Endodermal cell (in vitro differentiated cells): ENCODE data around the gene ZNF19. TPM values are rescaled to one million over a fixed set of nuclear protein-coding genes. Genes with fewer than 3 reads are reported as not detected.

Source experiments
- DNase-seq: peaks from one replicate; pipeline ENCODE4 v3.0.0-alpha.2; 2017
- H3K27ac ChIP-seq: 2 replicates; pipeline ENCODE4 v1.5.1; 2013; ENCODE audit warnings: mild to moderate bottlenecking, low read depth, low read length, moderate library complexity
- H3K27me3 ChIP-seq: 2 replicates; pipeline ENCODE4 v1.6.1; 2013; ENCODE audit warnings: mild to moderate bottlenecking, low read length, moderate library complexity; ENCODE audit not compliant: insufficient read depth, control insufficient read depth, poor library complexity, severe bottlenecking
- H3K36me3 ChIP-seq: 2 replicates; pipeline ENCODE4 v1.7.0; 2013; ENCODE audit warnings: mild to moderate bottlenecking, low read length, moderate library complexity; ENCODE audit not compliant: control insufficient read depth, insufficient read depth
- H3K4me1 ChIP-seq: one replicate; pipeline ENCODE4 v1.7.0; 2013; ENCODE audit warnings: low read length; ENCODE audit not compliant: control insufficient read depth, insufficient read depth
- H3K4me3 ChIP-seq: 2 replicates; pipeline ENCODE4 v1.5.1; 2013; ENCODE audit warnings: mild to moderate bottlenecking, low read length, moderate library complexity
- H3K9ac ChIP-seq: 2 replicates; pipeline ENCODE4 v1.6.1; 2013; ENCODE audit warnings: mild to moderate bottlenecking, low read length, moderate library complexity; ENCODE audit not compliant: poor library complexity, severe bottlenecking; ENCODE audit errors: extremely low read depth
- H3K9me3 ChIP-seq: 2 replicates; pipeline ENCODE4 v1.6.1; 2013; ENCODE audit warnings: mild to moderate bottlenecking, low read length, moderate library complexity; ENCODE audit not compliant: control insufficient read depth
- H3K27ac Mint-ChIP-seq: 2 replicates; pipeline ENCODE4 v1.8.0; 2020; ENCODE audit warnings: mixed read lengths
- H3K27me3 Mint-ChIP-seq: 2 replicates; pipeline ENCODE4 v1.8.0; 2021; ENCODE audit warnings: mild to moderate bottlenecking, mixed read lengths; ENCODE audit not compliant: insufficient read depth
- H3K36me3 Mint-ChIP-seq: 2 replicates; pipeline ENCODE4 v1.8.0; 2020; ENCODE audit warnings: low read depth, mixed read lengths
- H3K4me1 Mint-ChIP-seq: 2 replicates; pipeline ENCODE4 v1.8.0; 2020; ENCODE audit warnings: mixed read lengths
- H3K4me3 Mint-ChIP-seq: 2 replicates; pipeline ENCODE4 v1.8.0; 2020; ENCODE audit warnings: mild to moderate bottlenecking, moderate library complexity, mixed read lengths
- H3K9me3 Mint-ChIP-seq: 2 replicates; pipeline ENCODE4 v1.8.0; 2020; ENCODE audit warnings: mild to moderate bottlenecking, mixed read lengths
- WGBS, 2 experiments: methylation state at CpG; one replicate each; pipeline versions ENCODE4 v1.1.5 to v1.1.7; 2013; ENCODE audit warnings: missing lambda C conversion rate in 2 of 2, mixed read lengths in 1 of 2; ENCODE audit not compliant: insufficient coverage in 1 of 2, insufficient read length in 1 of 2; 5-methylcytosine and 5-hydroxymethylcytosine counted together
- total RNA-seq, 2 donors: library from RNA; stranded (reverse); fragmentation: NEBNext Ultra II Directional in 1 of 2; extraction: Animal tissue kit (Norgen Biotek cat#: 25700) in 1 of 2; gene quantifications; 2 replicates in 1 of 2; 3 replicates in 1 of 2; pipeline ENCODE4 v1.2.1, GENCODE V29; 2021
- TF ChIP-seq, protein P1 (sequence below): fragments of 200-600 bp; sonication (generic); conservative IDR thresholded peaks from 2 replicates; pipeline ENCODE4 v1.5.0; 2021; ENCODE audit warnings: antibody characterized with exemption, mild to moderate bottlenecking

ZNF19 gene
- total RNA-seq, 2 donors from 2014 or later = 5.8 to 8.5 TPM

GRCh38 chr16:71429581-71429980, 59.5 kb downstream of the ZNF19 start:
- Histone ChIP-seq H3K9me3 (no peaks in the 10 kb centered on the region), H3K27me3 (peaks cover 18% of the 10 kb centered on the region), H3K36me3 (no peaks in the 10 kb centered on the region), H3K4me1 (peaks cover 15% of the 10 kb centered on the region), H3K9ac (no peak overlapping the region), H3K4me3 (no peak overlapping the region), H3K27ac (no peak overlapping the region)
- Mint-ChIP-seq H3K36me3 (no peaks in the 10 kb centered on the region), H3K27ac (no peak overlapping the region), H3K27me3 (peaks cover 56% of the 10 kb centered on the region), H3K4me3 (no peak overlapping the region), H3K9me3 (no peaks in the 10 kb centered on the region), H3K4me1 (peaks cover 10% of the 10 kb centered on the region)
- TF ChIP-seq, protein P1, sequence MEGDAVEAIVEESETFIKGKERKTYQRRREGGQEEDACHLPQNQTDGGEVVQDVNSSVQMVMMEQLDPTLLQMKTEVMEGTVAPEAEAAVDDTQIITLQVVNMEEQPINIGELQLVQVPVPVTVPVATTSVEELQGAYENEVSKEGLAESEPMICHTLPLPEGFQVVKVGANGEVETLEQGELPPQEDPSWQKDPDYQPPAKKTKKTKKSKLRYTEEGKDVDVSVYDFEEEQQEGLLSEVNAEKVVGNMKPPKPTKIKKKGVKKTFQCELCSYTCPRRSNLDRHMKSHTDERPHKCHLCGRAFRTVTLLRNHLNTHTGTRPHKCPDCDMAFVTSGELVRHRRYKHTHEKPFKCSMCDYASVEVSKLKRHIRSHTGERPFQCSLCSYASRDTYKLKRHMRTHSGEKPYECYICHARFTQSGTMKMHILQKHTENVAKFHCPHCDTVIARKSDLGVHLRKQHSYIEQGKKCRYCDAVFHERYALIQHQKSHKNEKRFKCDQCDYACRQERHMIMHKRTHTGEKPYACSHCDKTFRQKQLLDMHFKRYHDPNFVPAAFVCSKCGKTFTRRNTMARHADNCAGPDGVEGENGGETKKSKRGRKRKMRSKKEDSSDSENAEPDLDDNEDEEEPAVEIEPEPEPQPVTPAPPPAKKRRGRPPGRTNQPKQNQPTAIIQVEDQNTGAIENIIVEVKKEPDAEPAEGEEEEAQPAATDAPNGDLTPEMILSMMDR = no peak
- no peak for DNase-seq
- 93 to 95% methylated on average over 3 of the region's 3 CpGs for WGBS, 2 experiments

- Histone ChIP-seq H3K36me3 (no peaks in the 10 kb centered on the region), H3K9ac (no peak overlapping the region), H3K4me1 (peaks cover 15% of the 10 kb centered on the region), H3K9me3 (no peaks in the 10 kb centered on the region), H3K4me3 (no peak overlapping the region), H3K27me3 (peaks cover 20% of the 10 kb centered on the region), H3K27ac (no peak overlapping the region)
- Mint-ChIP-seq H3K27ac (no peak overlapping the region), H3K9me3 (no peaks in the 10 kb centered on the region), H3K36me3 (no peaks in the 10 kb centered on the region), H3K4me1 (peaks cover 10% of the 10 kb centered on the region), H3K4me3 (no peak overlapping the region), H3K27me3 (peaks cover 62% of the 10 kb centered on the region)
- 88 to 95% methylated on average over 2 of the region's 2 CpGs for WGBS, 2 experiments
- TF ChIP-seq, protein P1 = no peak
- no peak for DNase-seq
Measured at GRCh38 chr16:71428883-71429282, 60.2 kb downstream of the ZNF19 start.

DNA sequence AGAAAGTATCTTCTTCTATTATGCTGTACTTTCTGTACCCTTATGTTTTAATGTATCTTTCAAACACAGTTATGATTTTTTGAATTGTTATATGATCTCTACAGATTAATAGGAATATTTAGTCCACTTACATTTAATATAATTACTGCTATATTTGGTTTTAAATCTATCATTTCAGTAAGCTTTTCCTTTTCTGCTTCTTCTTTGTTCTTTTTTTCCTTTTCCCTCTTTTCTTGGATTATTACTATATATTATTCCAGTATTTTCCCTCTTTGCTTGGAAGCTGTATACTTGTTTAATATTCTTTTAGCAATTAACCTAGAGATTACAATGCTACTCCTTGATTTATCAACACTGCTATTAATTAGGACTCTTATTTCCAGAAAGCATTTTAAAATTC, 60.7 kb downstream of the ZNF19 start:
- Mint-ChIP-seq H3K9me3 (no peaks in the 10 kb centered on the region), H3K27ac (no peak overlapping the region), H3K4me1 (peaks cover 10% of the 10 kb centered on the region), H3K36me3 (no peaks in the 10 kb centered on the region), H3K27me3 (peaks cover 63% of the 10 kb centered on the region), H3K4me3 (no peak overlapping the region)
- Histone ChIP-seq H3K36me3 (no peaks in the 10 kb centered on the region), H3K27me3 (peaks cover 23% of the 10 kb centered on the region), H3K9me3 (no peaks in the 10 kb centered on the region), H3K9ac (no peak overlapping the region), H3K4me3 (no peak overlapping the region), H3K4me1 (peaks cover 15% of the 10 kb centered on the region), H3K27ac (no peak overlapping the region)
- DNase-seq = no peak
- TF ChIP-seq, protein P1 = no peak
